IPS-18c (cell line): Measurements from ENCODE around the gene PLA2G6.
"Not testable (repeated sequence)": the region's sequence is repeated elsewhere in the genome, so short reads cannot be mapped to it uniquely, and the experiment has no call there.

Experiments used
- H3K4me3 ChIP-seq: 2 replicates; pipeline ENCODE4 v1.7.0; 2013; ENCODE audit warnings: low read depth, mild to moderate bottlenecking, low read length, moderate library complexity; ENCODE audit not compliant: insufficient read depth
- H3K9me3 ChIP-seq: one replicate; pipeline ENCODE4 v1.6.1; 2013; ENCODE audit warnings: mild to moderate bottlenecking, low read length, moderate library complexity; ENCODE audit not compliant: control insufficient read depth, insufficient read depth

The PLA2G6 gene

GRCh38 chr22:38126928-38127668 is 54.5 kb downstream of the PLA2G6 start:
- no peak overlapping the region for H3K4me3 ChIP-seq

DNA sequence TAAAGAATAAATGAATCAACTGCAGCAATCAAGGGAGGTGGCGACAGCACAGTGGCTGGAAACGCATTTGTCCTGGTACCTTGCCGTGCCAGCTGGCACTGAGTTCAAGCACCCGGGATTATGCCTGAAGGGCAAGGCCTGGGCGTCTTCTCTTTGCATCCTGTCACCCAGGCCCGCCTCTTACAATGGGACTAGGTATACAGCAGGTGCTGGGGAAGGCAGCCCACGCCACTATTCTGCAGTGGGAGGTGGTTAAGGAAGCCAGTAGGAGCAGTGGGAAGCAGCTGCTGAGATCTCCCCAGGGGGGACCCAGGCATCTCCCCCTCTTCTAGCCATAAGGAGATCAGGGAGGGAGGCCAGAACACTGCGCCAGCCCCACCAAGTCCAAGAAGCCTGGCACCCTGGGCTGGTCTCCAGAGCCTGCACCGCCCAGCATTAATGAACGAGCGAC is 55.9 kb downstream of the PLA2G6 start:
- Histone ChIP-seq H3K9me3 (no peaks in the 10 kb centered on the region), H3K4me3 (no peak overlapping the region)

More at GRCh38 chr22:38126928-38127668, 54.5 kb downstream of the PLA2G6 start:
- H3K9me3 ChIP-seq = no peaks in the 10 kb centered on the region

DNA sequence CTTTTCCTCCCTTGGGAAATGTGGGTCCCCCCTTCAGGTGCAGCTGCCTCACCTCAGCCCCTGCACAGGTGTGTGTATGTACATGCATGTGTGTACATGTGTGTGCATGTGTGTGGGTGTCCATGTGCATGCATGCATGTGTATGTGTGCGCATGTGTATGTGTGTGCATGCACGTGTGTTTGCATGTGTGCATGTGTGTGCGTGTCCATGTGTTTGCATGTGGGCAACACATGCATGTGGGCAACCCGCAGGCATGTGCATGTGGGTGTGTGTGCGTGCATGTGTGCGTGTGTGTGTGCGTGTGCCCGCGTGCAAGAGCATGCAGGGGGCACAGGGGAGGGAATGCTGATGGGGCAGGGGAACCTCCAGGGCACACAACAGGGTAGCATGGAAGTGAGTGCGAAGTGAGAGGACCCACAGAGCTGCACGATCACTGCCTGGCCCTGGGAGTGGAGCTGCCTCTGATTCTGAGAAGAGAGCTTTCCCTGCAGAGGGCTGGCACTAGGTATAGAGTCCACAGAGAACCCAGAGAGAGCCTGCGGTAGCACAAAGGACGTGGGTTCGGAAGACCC is 56.5 kb downstream of the PLA2G6 start:
- no peak overlapping the region for H3K4me3 ChIP-seq
- no peaks in the 10 kb centered on the region for H3K9me3 ChIP-seq

DNA sequence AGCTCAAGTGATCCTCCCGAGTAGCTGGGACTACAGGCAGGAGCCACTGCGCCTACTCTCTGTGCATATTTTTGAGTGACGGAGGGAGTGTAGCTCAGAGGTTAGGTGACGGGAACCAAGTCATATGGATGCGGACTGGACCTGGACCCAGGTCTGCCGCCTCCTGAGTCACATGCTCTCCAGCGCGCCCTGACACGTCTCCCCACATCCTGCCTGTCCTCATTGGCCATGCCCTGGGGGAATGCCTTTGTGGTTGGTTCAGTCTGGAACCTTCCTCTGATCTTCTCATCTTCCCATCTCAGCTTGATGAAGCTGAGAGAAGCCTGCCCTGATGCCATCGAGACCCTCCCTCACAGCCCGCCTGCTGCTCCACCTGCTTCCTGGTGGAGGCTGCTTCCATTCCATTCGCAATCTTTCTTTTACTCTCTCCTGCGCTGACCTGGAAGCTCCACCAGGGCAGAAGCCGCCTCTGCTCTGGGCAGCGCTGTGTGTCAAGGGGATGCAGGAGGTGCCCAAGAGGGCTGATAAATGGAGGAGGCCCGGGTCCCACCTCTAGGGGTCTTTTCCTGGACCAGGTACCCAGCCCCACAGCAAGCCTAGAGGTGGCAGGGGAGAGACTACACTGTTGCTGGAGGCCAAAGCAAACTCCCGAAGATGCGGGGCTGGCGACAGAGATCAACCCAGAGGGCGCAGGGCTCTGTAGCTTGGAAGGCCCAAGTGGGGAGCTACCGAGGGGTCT is 57.2 kb downstream of the PLA2G6 start:
- Histone ChIP-seq H3K4me3 (no peak overlapping the region), H3K9me3 (no peaks in the 10 kb centered on the region)

DNA sequence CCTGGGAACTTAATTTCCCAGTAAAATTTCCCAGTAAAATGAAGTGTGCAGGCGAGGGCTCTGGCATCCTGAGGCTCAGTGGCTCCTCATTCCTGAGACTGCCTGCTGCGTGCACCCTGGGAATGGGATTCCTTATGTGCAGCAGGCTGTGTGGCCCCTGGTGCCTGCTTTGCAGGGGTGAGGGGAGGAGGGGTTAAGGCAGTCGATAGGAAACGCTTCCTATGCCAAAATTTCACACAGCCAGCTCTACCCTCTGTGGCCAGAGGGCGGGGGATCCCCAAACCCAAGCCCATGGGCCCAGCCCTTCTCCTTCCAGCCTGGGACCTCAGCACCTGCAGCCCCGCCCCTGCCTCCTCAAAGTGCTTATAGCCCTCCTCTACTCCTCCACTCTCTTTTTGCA is 59.0 kb downstream of the PLA2G6 start:
- Histone ChIP-seq H3K4me3 (no peak overlapping the region), H3K9me3 (no peaks in the 10 kb centered on the region)

DNA sequence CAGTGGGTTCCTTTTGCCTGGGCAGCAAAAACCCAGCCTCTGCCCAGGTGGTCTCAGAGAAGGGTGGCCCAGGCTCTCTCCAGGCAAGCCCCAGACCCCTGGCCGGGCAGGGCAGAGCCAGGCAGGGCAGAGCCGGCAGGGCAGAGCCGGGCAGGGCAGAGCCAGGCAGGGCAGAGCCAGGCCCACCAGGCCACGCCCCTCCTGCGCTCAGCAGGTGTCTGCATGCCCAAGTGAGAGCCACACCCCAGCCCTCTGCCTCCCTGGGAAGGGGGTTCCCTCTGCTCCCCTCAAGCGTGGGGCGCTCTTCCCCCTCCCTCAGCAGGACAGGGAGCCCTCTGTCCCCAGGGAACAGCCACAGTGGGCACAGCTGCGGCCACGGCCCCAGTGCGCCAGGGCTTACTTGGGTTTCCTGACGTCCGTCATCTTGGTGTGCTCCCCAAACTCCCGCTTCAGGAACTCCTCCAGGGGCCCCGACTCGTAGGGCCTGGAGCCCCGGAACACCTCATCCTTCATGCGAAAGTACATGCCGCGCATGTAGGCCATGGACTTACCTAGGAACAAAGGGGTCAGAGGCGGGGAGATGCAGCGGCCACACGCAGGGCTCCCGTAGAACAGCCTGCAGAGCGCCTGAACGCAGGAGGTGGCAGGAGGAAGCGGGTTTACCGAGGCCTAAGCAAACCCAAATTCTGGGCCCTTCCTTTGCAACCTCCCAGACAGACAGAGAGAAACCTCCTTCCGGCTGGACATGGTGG is 61.1 kb downstream of the PLA2G6 start:
- no peak overlapping the region for H3K4me3 ChIP-seq
- no peaks in the 10 kb centered on the region for H3K9me3 ChIP-seq

GRCh38 chr22:38118747-38119146 is 62.9 kb downstream of the PLA2G6 start:
- not testable (repeated sequence) for H3K9me3 ChIP-seq, H3K4me3 ChIP-seq

- Histone ChIP-seq H3K4me3 (no peak overlapping the region), H3K9me3 (no peaks in the 10 kb centered on the region)
Measured at GRCh38 chr22:38118182-38118581, 63.4 kb downstream of the PLA2G6 start.

DNA sequence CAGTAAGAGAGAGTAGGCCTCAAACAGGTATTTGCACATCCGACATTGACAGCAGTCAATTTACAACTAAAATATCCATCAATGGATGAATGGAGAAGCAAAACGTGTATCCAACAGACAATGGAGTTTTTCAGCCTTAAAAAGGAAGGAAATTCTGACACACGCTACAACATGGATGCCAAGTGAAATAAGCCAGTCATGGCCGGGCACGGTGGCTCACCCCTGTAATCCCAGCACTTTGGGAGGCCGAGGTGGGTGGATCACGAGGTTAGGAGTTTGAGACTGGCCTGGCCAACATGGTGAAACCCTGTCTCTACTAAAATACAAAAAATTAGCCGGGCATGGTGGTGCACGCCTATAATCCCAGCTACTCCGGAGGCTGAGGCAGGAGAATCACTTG is 64.1 kb downstream of the PLA2G6 start:
- H3K4me3 ChIP-seq, H3K9me3 ChIP-seq: not testable (repeated sequence)

DNA sequence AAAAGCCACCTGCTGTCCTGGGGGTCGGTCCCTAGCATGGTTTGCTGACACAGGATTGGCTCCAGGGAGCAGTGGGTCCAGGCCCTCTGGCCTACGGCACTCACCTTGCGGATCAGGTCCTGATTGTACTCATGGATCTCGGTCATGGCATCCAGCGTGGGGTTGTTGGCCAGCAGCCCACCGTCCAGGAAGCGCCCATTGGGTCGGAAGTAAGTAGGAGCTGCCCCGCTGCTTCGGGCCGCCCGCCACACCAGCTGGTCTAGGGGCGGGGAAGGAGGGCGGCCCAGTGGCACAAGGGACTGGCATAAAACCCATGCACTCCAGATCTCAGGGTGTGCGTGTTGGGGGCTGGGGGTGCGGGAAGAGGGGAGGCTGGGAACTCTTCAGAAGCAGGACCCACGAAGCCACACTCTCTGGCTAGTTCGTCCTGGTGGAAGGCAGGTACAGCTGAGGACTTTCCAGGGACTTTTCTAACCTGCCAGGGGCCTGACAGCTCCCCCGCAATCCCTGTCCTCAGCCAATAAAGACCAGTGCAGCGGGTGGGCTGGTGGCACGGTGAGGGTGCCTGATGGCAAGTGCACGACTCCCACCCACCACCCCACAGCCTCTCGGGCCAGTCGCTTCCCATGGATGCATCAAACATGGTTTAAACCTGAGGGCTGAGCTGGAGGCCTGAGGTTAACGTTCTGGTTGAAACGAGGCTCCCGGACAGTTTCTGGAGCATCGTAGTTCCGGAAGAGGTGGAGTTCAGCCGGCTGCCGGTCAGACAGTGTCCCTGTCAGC is 66.0 kb downstream of the PLA2G6 start:
- Histone ChIP-seq H3K4me3 (no peak overlapping the region), H3K9me3 (no peaks in the 10 kb centered on the region)

- no peaks in the 10 kb centered on the region for H3K9me3 ChIP-seq
- no peak overlapping the region for H3K4me3 ChIP-seq
Measured at GRCh38 chr22:38114484-38115398, 66.9 kb downstream of the PLA2G6 start.

GRCh38 chr22:38112381-38112780 is 69.2 kb downstream of the PLA2G6 start:
- no peak overlapping the region for H3K4me3 ChIP-seq
- H3K9me3 ChIP-seq = no peaks in the 10 kb centered on the region

DNA sequence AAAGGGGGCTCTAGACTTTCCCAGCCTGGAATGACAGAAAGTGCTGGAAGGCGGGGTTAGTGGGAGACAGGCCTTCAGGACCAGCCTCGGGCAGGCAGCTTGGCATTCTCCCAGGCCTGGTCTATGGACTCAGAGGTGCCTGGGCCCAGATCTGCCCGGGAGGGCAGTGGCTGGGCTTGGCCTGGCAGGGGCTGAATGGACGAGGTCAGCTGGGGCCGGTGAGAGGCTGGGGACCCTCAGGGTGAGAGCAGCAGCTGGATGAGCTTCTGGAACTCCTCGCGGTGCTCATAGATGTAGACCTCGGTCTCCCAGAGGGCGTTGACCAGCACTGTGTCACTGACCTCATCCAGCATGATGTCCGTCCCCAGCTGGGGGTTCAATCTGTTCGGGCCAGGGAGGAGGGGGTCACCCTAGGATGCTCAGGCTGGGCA is 69.7 kb downstream of the PLA2G6 start:
- no peaks in the 10 kb centered on the region for H3K9me3 ChIP-seq
- no peak overlapping the region for H3K4me3 ChIP-seq

- Histone ChIP-seq H3K4me3 (no peak overlapping the region), H3K9me3 (no peaks in the 10 kb centered on the region)
Measured at GRCh38 chr22:38110863-38111852, 70.5 kb downstream of the PLA2G6 start.
